HEK293 (cell line): ENCODE results near the gene ATP8A1.
A peak's percentile ranks its signal among the peaks of the same experiment; 100 is the strongest.

ENCODE experiments used
- CTCF ChIA-PET: fragments of 350-600 bp; formaldehyde crosslinking; extraction: SDS; loops from one replicate; lab custom pipeline; 2021; ENCODE audit warnings: antibody characterized with exemption; lab: Yijun Ruan, JAX
- POLR2A ChIA-PET: fragments of 300-600 bp; formaldehyde crosslinking; extraction: SDS; loops from one replicate; lab custom pipeline; 2020; ENCODE audit warnings: antibody characterized with exemption, inconsistent platforms; lab: Yijun Ruan, JAX
- H3K27ac ChIP-seq: fragments of 200-500 bp; sonication (Bioruptor generic); 2 replicates; pipeline ENCODE4 v1.5.1; 2014; ENCODE audit warnings: low read depth, low read length, control low read depth, inconsistent platforms; ENCODE audit errors: extremely low read depth
- H3K36me3 ChIP-seq, 2 experiments: fragments of 200-500 bp in 1 of 2; sonication (Bioruptor generic) in 1 of 2; 1 replicate in 1 of 2; 2 replicates in 1 of 2; pipeline ENCODE4 v1.5.1; 2014 to 2017; ENCODE audit warnings: inconsistent platforms in 2 of 2, low read length in 2 of 2; ENCODE audit not compliant: control insufficient read depth in 2 of 2, insufficient read depth in 1 of 2
- H3K4me1 ChIP-seq: fragments of 200-500 bp; sonication (Bioruptor generic); 2 replicates; pipeline ENCODE4 v1.5.1; 2014; ENCODE audit warnings: mild to moderate bottlenecking, low read length, inconsistent platforms; ENCODE audit not compliant: control insufficient read depth, insufficient read depth
- H3K4me3 ChIP-seq: 2 replicates; pipeline ENCODE4 v1.5.1; 2011; ENCODE audit warnings: low read depth, mild to moderate bottlenecking, control low read depth, low read length, moderate library complexity
- H3K9me3 ChIP-seq: fragments of 200-500 bp; sonication (Bioruptor generic); 2 replicates; pipeline ENCODE4 v1.5.1; 2014; ENCODE audit warnings: low read depth, low read length, inconsistent platforms; ENCODE audit not compliant: control insufficient read depth, insufficient read depth
- FEZF1 ChIP-seq: fragments of 450-650 bp; formaldehyde crosslinking; IDR thresholded peaks from 2 replicates; pipeline ENCODE4 v1.5.1; 2016; ENCODE audit warnings: missing biosample characterization, missing genetic modification characterization
- KLF10 ChIP-seq: fragments of 450-650 bp; IDR thresholded peaks from 2 replicates; pipeline ENCODE4 v1.5.1; 2018; ENCODE audit warnings: missing biosample characterization, mild to moderate bottlenecking, missing genetic modification characterization
- KLF7 ChIP-seq: fragments of 450-650 bp; formaldehyde crosslinking; IDR thresholded peaks from 2 replicates; pipeline ENCODE4 v1.5.1; 2016; ENCODE audit warnings: missing biosample characterization, missing genetic modification characterization, borderline replicate concordance
- PRDM10 ChIP-seq: fragments of 450-650 bp; formaldehyde crosslinking; IDR thresholded peaks from 2 replicates; pipeline ENCODE4 v1.5.1; 2016; ENCODE audit warnings: missing biosample characterization, missing genetic modification characterization
- ZBTB17 ChIP-seq: fragments of 450-650 bp; formaldehyde crosslinking; IDR thresholded peaks from 2 replicates; pipeline ENCODE4 v1.5.1; 2016; ENCODE audit warnings: missing biosample characterization, missing genetic modification characterization
- ZBTB26 ChIP-seq: fragments of 450-650 bp; formaldehyde crosslinking; optimal IDR thresholded peaks from 2 replicates; pipeline ENCODE3; 2016; ENCODE audit warnings: missing biosample characterization, mild to moderate bottlenecking, missing genetic modification characterization
- ZFHX2 ChIP-seq: fragments of 450-650 bp; formaldehyde crosslinking; conservative IDR thresholded peaks from 2 replicates; pipeline ENCODE4 v1.5.1; 2016; ENCODE audit warnings: missing biosample characterization, missing genetic modification characterization
- ZFP37 ChIP-seq: fragments of 450-650 bp; formaldehyde crosslinking; IDR thresholded peaks from 2 replicates; pipeline ENCODE4 v1.5.1; 2016; ENCODE audit warnings: missing biosample characterization, missing genetic modification characterization
- ZNF10 ChIP-seq: fragments of 450-650 bp; formaldehyde crosslinking; IDR thresholded peaks from 2 replicates; pipeline ENCODE4 v1.5.1; 2017; ENCODE audit warnings: missing biosample characterization, missing genetic modification characterization
- ZNF133 ChIP-seq: fragments of 450-650 bp; formaldehyde crosslinking; IDR thresholded peaks from 2 replicates; pipeline ENCODE4 v1.5.1; 2016; ENCODE audit warnings: missing biosample characterization, missing genetic modification characterization
- ZNF146 ChIP-seq: fragments of 450-650 bp; formaldehyde crosslinking; IDR thresholded peaks from 2 replicates; pipeline ENCODE4 v1.5.1; 2016; ENCODE audit warnings: missing biosample characterization, missing genetic modification characterization
- ZNF2 ChIP-seq: fragments of 450-650 bp; formaldehyde crosslinking; IDR thresholded peaks from 2 replicates; pipeline ENCODE4 v1.5.1; 2016; ENCODE audit warnings: missing biosample characterization, missing genetic modification characterization
- ZNF23 ChIP-seq: fragments of 450-650 bp; formaldehyde crosslinking; IDR thresholded peaks from 2 replicates; pipeline ENCODE4 v1.5.1; 2016; ENCODE audit warnings: missing biosample characterization, missing genetic modification characterization, borderline replicate concordance
- ZNF335 ChIP-seq: fragments of 450-650 bp; formaldehyde crosslinking; conservative IDR thresholded peaks from 2 replicates; pipeline ENCODE4 v1.5.1; 2016; ENCODE audit warnings: missing biosample characterization, missing genetic modification characterization
- ZNF544 ChIP-seq: fragments of 450-650 bp; formaldehyde crosslinking; IDR thresholded peaks from 2 replicates; pipeline ENCODE4 v1.5.0; 2017; ENCODE audit warnings: missing biosample characterization, missing genetic modification characterization
- ZNF549 ChIP-seq: fragments of 450-650 bp; IDR thresholded peaks from 2 replicates; pipeline ENCODE4 v1.5.1; 2018; ENCODE audit warnings: missing biosample characterization, missing genetic modification characterization, mild to moderate bottlenecking, inconsistent platforms, moderate library complexity
- ZNF560 ChIP-seq: fragments of 450-650 bp; formaldehyde crosslinking; IDR thresholded peaks from 2 replicates; pipeline ENCODE4 v1.5.1; 2017; ENCODE audit warnings: missing biosample characterization, missing genetic modification characterization, borderline replicate concordance
- ZNF580 ChIP-seq: fragments of 450-650 bp; formaldehyde crosslinking; IDR thresholded peaks from 2 replicates; pipeline ENCODE4 v1.5.1; 2016; ENCODE audit warnings: missing biosample characterization, missing genetic modification characterization
- ZNF645 ChIP-seq: fragments of 450-650 bp; formaldehyde crosslinking; IDR thresholded peaks from 2 replicates; pipeline ENCODE4; 2016; ENCODE audit warnings: missing biosample characterization, missing genetic modification characterization
- ZNF660 ChIP-seq: fragments of 450-650 bp; IDR thresholded peaks from 2 replicates; pipeline ENCODE4 v1.5.1; 2018; ENCODE audit warnings: missing biosample characterization, mild to moderate bottlenecking, missing genetic modification characterization
- ZNF785 ChIP-seq: fragments of 450-650 bp; formaldehyde crosslinking; IDR thresholded peaks from 2 replicates; pipeline ENCODE4 v1.5.1; 2016; ENCODE audit warnings: missing biosample characterization, missing genetic modification characterization
- ZSCAN4 ChIP-seq: fragments of 450-650 bp; formaldehyde crosslinking; IDR thresholded peaks from 2 replicates; pipeline ENCODE4 v1.5.1; 2017; ENCODE audit warnings: missing biosample characterization, missing genetic modification characterization

The ATP8A1 gene

GRCh38 chr4:42673082-42673425 is 16.1 kb upstream of the ATP8A1 start:
- H3K4me1 ChIP-seq: no peaks in the 10 kb centered on the region
- CTCF ChIA-PET: no interaction called here
- TF ChIP-seq ZBTB17 (tag by site-specific recombination) (0 out of 2 replicates have a peak, but pooled peaks have one; percentile 17), KLF7 (tag by site-specific recombination) (no peak), ZNF335 (peak; percentile 85)
- H3K27ac ChIP-seq: no peak overlapping the region
- no peaks in the 10 kb centered on the region for H3K9me3 ChIP-seq
- no peaks in the 10 kb centered on the region for H3K36me3 ChIP-seq
- H3K4me3 ChIP-seq: no peak overlapping the region
- POLR2A ChIA-PET: no interaction called here

GRCh38 chr4:42672359-42673081 is 15.6 kb upstream of the ATP8A1 start:
- no peaks in the 10 kb centered on the region for H3K4me1 ChIP-seq
- no peaks in the 10 kb centered on the region for H3K9me3 ChIP-seq
- no peaks in the 10 kb centered on the region for H3K36me3 ChIP-seq
- H3K27ac ChIP-seq: no peak overlapping the region
- TF ChIP-seq PRDM10 (tag by site-specific recombination) (no peak), ZNF23 (tag by site-specific recombination) (no peak), ZNF560 (tag by site-specific recombination) (no peak), ZFHX2 (tag by site-specific recombination) (no peak), ZNF2 (tag by site-specific recombination) (no peak), ZNF133 (tag by site-specific recombination) (no peak), ZNF660 (tag by site-specific recombination) (no peak), ZSCAN4 (no peak), ZNF10 (tag by site-specific recombination) (no peak)
- ChIA-PET CTCF (interaction anchor here (0.7 kb wide), 1 partner anchor 948 kb away, joined by 3 read pairs; no protein-coding TSS in a partner anchor), POLR2A (no interaction called here)
- no peak overlapping the region for H3K4me3 ChIP-seq

- ChIA-PET CTCF (interaction anchor here (0.7 kb wide), 1 partner anchor 947 kb away, joined by 3 read pairs; no protein-coding TSS in a partner anchor), POLR2A (no interaction called here)
- no peaks in the 10 kb centered on the region for H3K9me3 ChIP-seq
- TF ChIP-seq ZFP37 (tag by site-specific recombination) (no peak), ZBTB26 (tag by site-specific recombination) (no peak), ZNF549 (tag by site-specific recombination) (no peak), ZNF785 (tag by site-specific recombination) (no peak), ZNF580 (no peak), KLF10 (tag by site-specific recombination) (no peak), ZNF544 (tag by site-specific recombination) (no peak), ZNF146 (tag by site-specific recombination) (no peak), FEZF1 (tag by site-specific recombination) (no peak), ZNF645 (tag by site-specific recombination) (no peak)
- H3K36me3 ChIP-seq: no peaks in the 10 kb centered on the region
- no peak overlapping the region for H3K27ac ChIP-seq
- no peaks in the 10 kb centered on the region for H3K4me1 ChIP-seq
- no peak overlapping the region for H3K4me3 ChIP-seq
Observed at GRCh38 chr4:42671431-42672194, 14.7 kb upstream of the ATP8A1 start.
